H9 (cell line): ENCODE data around the gene NTSR1. TPM values are rescaled to one million over a fixed set of nuclear protein-coding genes. Genes with fewer than 3 reads are reported as not detected.

Experiments used
- DNase-seq: peaks from one replicate; pipeline ENCODE4 v3.0.0-alpha.2; 2017
- H2AFZ ChIP-seq: one replicate; pipeline ENCODE4 v1.6.1; 2013; ENCODE audit warnings: mild to moderate bottlenecking, low read length, control low read depth, moderate library complexity
- H2AK5ac ChIP-seq: 2 replicates; pipeline ENCODE4 v1.6.1; 2013; ENCODE audit warnings: low read length, control low read depth, mixed read lengths; ENCODE audit not compliant: insufficient read length
- H2BK120ac ChIP-seq: one replicate; pipeline ENCODE4 v1.6.1; 2013; ENCODE audit warnings: low read depth, mild to moderate bottlenecking, low read length, control low read depth, inconsistent platforms; ENCODE audit not compliant: poor library complexity, severe bottlenecking
- H2BK12ac ChIP-seq: 2 replicates; pipeline ENCODE4 v1.6.1; 2013; ENCODE audit warnings: low read length, control low read depth, mixed read lengths, low read depth; ENCODE audit not compliant: insufficient read length
- H2BK15ac ChIP-seq: 2 replicates; pipeline ENCODE4 v1.6.1; 2013; ENCODE audit warnings: low read depth, low read length, control low read depth
- H2BK20ac ChIP-seq: one replicate; pipeline ENCODE4 v1.6.1; 2013; ENCODE audit warnings: low read depth, mild to moderate bottlenecking, low read length, control low read depth, inconsistent platforms; ENCODE audit not compliant: poor library complexity, severe bottlenecking
- H2BK5ac ChIP-seq: 2 replicates; pipeline ENCODE4 v1.6.1; 2013; ENCODE audit warnings: low read length, control low read depth, mixed read lengths; ENCODE audit not compliant: insufficient read length
- H3K14ac ChIP-seq: 2 replicates; pipeline ENCODE4 v1.6.1; 2013; ENCODE audit warnings: low read length, control low read depth; ENCODE audit not compliant: insufficient read depth
- H3K18ac ChIP-seq: 2 replicates; pipeline ENCODE4 v1.6.1; 2013; ENCODE audit warnings: low read depth, mild to moderate bottlenecking, mixed read lengths, low read length, control low read depth; ENCODE audit not compliant: insufficient read length
- H3K23ac ChIP-seq: 2 replicates; pipeline ENCODE4 v1.6.1; 2013; ENCODE audit warnings: low read length, control low read depth, mixed read lengths, low read depth; ENCODE audit not compliant: insufficient read length
- H3K23me2 ChIP-seq: 2 replicates; pipeline ENCODE4 v1.6.1; 2013; ENCODE audit warnings: low read depth, mild to moderate bottlenecking, mixed read lengths, low read length, control low read depth; ENCODE audit not compliant: insufficient read length, poor library complexity, severe bottlenecking
- H3K27ac ChIP-seq: 2 replicates; pipeline ENCODE4 v1.5.1; 2013; ENCODE audit warnings: low read length, control low read depth, mixed read lengths, low read depth; ENCODE audit not compliant: insufficient read length
- H3K27me3 ChIP-seq: 2 replicates; pipeline ENCODE4 v1.6.1; 2013; ENCODE audit warnings: low read length, control low read depth, inconsistent platforms; ENCODE audit not compliant: insufficient read depth
- H3K4ac ChIP-seq: 2 replicates; pipeline ENCODE4 v1.6.1; 2013; ENCODE audit warnings: low read depth, mild to moderate bottlenecking, control low read depth, inconsistent platforms, low read length, moderate library complexity
- H3K4me1 ChIP-seq: 2 replicates; pipeline ENCODE4 v1.6.1; 2013; ENCODE audit warnings: low read length, control low read depth, inconsistent platforms; ENCODE audit not compliant: insufficient read depth
- H3K4me2 ChIP-seq: 2 replicates; pipeline ENCODE4 v1.6.1; 2013; ENCODE audit warnings: low read length, control low read depth, mixed read lengths; ENCODE audit not compliant: insufficient read length, insufficient read depth
- H3K56ac ChIP-seq: 2 replicates; pipeline ENCODE4 v1.6.1; 2013; ENCODE audit warnings: low read depth, mild to moderate bottlenecking, mixed read lengths, low read length, control low read depth; ENCODE audit not compliant: insufficient read length
- H3K79me1 ChIP-seq: 2 replicates; pipeline ENCODE4 v1.6.1; 2013; ENCODE audit warnings: low read depth, mild to moderate bottlenecking, moderate library complexity, low read length, control low read depth, inconsistent platforms; ENCODE audit not compliant: insufficient read depth, poor library complexity, severe bottlenecking
- H3K79me2 ChIP-seq: 2 replicates; pipeline ENCODE4 v1.6.1; 2013; ENCODE audit warnings: low read length, control low read depth, inconsistent platforms; ENCODE audit not compliant: insufficient read depth
- H3K9ac ChIP-seq: 2 replicates; pipeline ENCODE4 v1.6.1; 2013; ENCODE audit warnings: low read length, control low read depth, mixed read lengths; ENCODE audit not compliant: insufficient read length; ENCODE audit errors: extremely low read depth
- H3K9me3 ChIP-seq: one replicate; pipeline ENCODE4 v1.6.1; 2013; ENCODE audit warnings: low read depth, low read length, inconsistent platforms; ENCODE audit not compliant: control insufficient read depth
- H3T11ph ChIP-seq: one replicate; pipeline ENCODE4 v1.6.1; 2013; ENCODE audit warnings: mild to moderate bottlenecking, low read length, control low read depth, inconsistent platforms
- H4K20me1 ChIP-seq: one replicate; pipeline ENCODE4 v1.6.1; 2013; ENCODE audit not compliant: control insufficient read depth, insufficient read length, insufficient read depth
- H4K5ac ChIP-seq: 2 replicates; pipeline ENCODE4 v1.6.1; 2013; ENCODE audit warnings: low read depth, mild to moderate bottlenecking, mixed read lengths, low read length, control low read depth; ENCODE audit not compliant: insufficient read length
- H4K8ac ChIP-seq: replicated peaks from 2 replicates; pipeline ENCODE4 v1.6.1; 2013; ENCODE audit warnings: low read length, control low read depth, mixed read lengths, low read depth; ENCODE audit not compliant: insufficient read length
- H4K91ac ChIP-seq: 2 replicates; pipeline ENCODE4 v1.6.1; 2013; ENCODE audit warnings: low read depth, mild to moderate bottlenecking, moderate library complexity, mixed read lengths, low read length, control low read depth; ENCODE audit not compliant: insufficient read length
- H3K27ac Mint-ChIP-seq, 3 experiments: 2 replicates in 2 of 3; 3 replicates in 1 of 3; pipeline ENCODE4 v1.8.0; 2020 to 2021; ENCODE audit warnings: mixed read lengths in 3 of 3, mild to moderate bottlenecking in 1 of 3, moderate library complexity in 1 of 3
- H3K27me3 Mint-ChIP-seq: 2 replicates; pipeline ENCODE4 v1.8.0; 2021; ENCODE audit warnings: low read depth, mild to moderate bottlenecking, moderate library complexity, mixed read lengths
- H3K36me3 Mint-ChIP-seq, 3 experiments: 2 replicates in 2 of 3; 3 replicates in 1 of 3; pipeline ENCODE4 v1.8.0; 2020 to 2021; ENCODE audit warnings: low read depth in 3 of 3, mixed read lengths in 3 of 3; ENCODE audit not compliant: insufficient read depth in 1 of 3
- H3K4me1 Mint-ChIP-seq, 2 experiments: 2 replicates each; pipeline ENCODE4 v1.8.0; 2020; ENCODE audit warnings: mixed read lengths in 2 of 2
- H3K4me3 Mint-ChIP-seq, 2 experiments: 2 replicates in 1 of 2; 3 replicates in 1 of 2; pipeline ENCODE4 v1.8.0; 2020 to 2021; ENCODE audit warnings: mild to moderate bottlenecking in 2 of 2, mixed read lengths in 2 of 2, moderate library complexity in 1 of 2
- H3K9me3 Mint-ChIP-seq, 2 experiments: 2 replicates in 1 of 2; 3 replicates in 1 of 2; pipeline ENCODE4 v1.8.0; 2020; ENCODE audit warnings: mild to moderate bottlenecking in 2 of 2, mixed read lengths in 2 of 2, moderate library complexity in 1 of 2
- CTCF ChIP-seq: fragments of 200-600 bp; sonication (generic); conservative IDR thresholded peaks from 3 replicates; pipeline ENCODE4 v1.8.0; 2021; ENCODE audit warnings: antibody characterized with exemption, mild to moderate bottlenecking
- WGBS: extraction: QIAGEN DNeasy Blood & Tissue Kit; methylation state at CpG from one replicate; pipeline ENCODE4 v1.1.7; 2013; ENCODE audit warnings: missing lambda C conversion rate, low lambda C conversion rate, mixed read lengths; ENCODE audit not compliant: insufficient read length; ENCODE audit errors: extremely low coverage; 5-methylcytosine and 5-hydroxymethylcytosine counted together
- total RNA-seq: library from RNA; stranded (reverse); gene quantifications from 2 replicates; pipeline ENCODE4 v1.2.1, GENCODE V29; 2021

Gene NTSR1
- total RNA-seq, 1 experiment from 2014 or later = 0.11 TPM

GRCh38 chr20:62710221-62710885 is 1.7 kb downstream of the NTSR1 start:
- Histone ChIP-seq H3K79me2 (no peaks in the 10 kb centered on the region), H3K79me1 (no peaks in the 10 kb centered on the region), H3K18ac (no peak overlapping the region), H2BK12ac (no peak overlapping the region), H2AFZ (no peak overlapping the region), H3K23me2 (peaks cover 15% of the 10 kb centered on the region), H2AK5ac (no peak overlapping the region), H3K9me3 (no peaks in the 10 kb centered on the region), H3K14ac (no peak overlapping the region), H2BK5ac (no peak overlapping the region), H3K9ac (no peak overlapping the region), H3K4me2 (no peak overlapping the region), H3K27me3 (peaks cover 12% of the 10 kb centered on the region; the same call in 1 of the 2 replicates), H4K91ac (no peak overlapping the region), H4K5ac (no peak overlapping the region), H3T11ph (no peak overlapping the region), H3K27ac (no peak overlapping the region), H3K4me1 (no peaks in the 10 kb centered on the region), H2BK120ac (no peak overlapping the region), H3K56ac (no peak overlapping the region), H2BK15ac (no peak overlapping the region), H3K23ac (no peak overlapping the region), H4K8ac (no peak overlapping the region), H4K20me1 (peaks cover 6% of the 10 kb centered on the region), H2BK20ac (no peak overlapping the region), H3K4ac (no peak overlapping the region)
- Mint-ChIP-seq H3K4me1 (peaks cover 5 to 12% of the 10 kb centered on the region in 2 experiments), H3K36me3 (no peaks in the 10 kb centered on the region), H3K27ac (peak overlapping the region in 1 of 3 experiments; percentile 1; a peak in 1 of 7 replicates), H3K9me3 (peaks cover 0 to 2% of the 10 kb centered on the region in 2 experiments; a peak in 1 of 5 replicates), H3K4me3 (peak overlapping the region in 1 of 2 experiments; percentile 41; a peak in 3 of 5 replicates), H3K27me3 (peaks cover 80% of the 10 kb centered on the region)
- DNase-seq = no peak
- no CpG with 5 or more reads among the region's 20 CpGs for WGBS
- no peak for TF ChIP-seq CTCF
